ENCODE data around the gene HIVEP2.

GRCh38 chr6:142773859-142774648, 170.9 kb downstream of the HIVEP2 start:
- TF ChIP-seq, protein P1, sequence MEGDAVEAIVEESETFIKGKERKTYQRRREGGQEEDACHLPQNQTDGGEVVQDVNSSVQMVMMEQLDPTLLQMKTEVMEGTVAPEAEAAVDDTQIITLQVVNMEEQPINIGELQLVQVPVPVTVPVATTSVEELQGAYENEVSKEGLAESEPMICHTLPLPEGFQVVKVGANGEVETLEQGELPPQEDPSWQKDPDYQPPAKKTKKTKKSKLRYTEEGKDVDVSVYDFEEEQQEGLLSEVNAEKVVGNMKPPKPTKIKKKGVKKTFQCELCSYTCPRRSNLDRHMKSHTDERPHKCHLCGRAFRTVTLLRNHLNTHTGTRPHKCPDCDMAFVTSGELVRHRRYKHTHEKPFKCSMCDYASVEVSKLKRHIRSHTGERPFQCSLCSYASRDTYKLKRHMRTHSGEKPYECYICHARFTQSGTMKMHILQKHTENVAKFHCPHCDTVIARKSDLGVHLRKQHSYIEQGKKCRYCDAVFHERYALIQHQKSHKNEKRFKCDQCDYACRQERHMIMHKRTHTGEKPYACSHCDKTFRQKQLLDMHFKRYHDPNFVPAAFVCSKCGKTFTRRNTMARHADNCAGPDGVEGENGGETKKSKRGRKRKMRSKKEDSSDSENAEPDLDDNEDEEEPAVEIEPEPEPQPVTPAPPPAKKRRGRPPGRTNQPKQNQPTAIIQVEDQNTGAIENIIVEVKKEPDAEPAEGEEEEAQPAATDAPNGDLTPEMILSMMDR (conservative IDR thresholded peaks at IDR 0.05; ENCODE audit: low read depth, low read length), result no peak
- TF ChIP-seq EZH2 (IDR thresholded peaks at IDR 0.05; ENCODE audit: borderline replicate concordance, low read depth, low read length, poor library complexity, severe bottlenecking), result no peak

All from A673 (cell line).